ENCODE measurements around the gene SERGEF. TPM values are rescaled to one million over a fixed set of nuclear protein-coding genes. Genes with fewer than 3 reads are reported as not detected.
A peak's percentile ranks its signal among the peaks of the same experiment; 100 is the strongest.

SERGEF gene
- total and polyA plus RNA-seq, 2 experiments from 2014 or later: 18.3 to 23.2 TPM

DNA sequence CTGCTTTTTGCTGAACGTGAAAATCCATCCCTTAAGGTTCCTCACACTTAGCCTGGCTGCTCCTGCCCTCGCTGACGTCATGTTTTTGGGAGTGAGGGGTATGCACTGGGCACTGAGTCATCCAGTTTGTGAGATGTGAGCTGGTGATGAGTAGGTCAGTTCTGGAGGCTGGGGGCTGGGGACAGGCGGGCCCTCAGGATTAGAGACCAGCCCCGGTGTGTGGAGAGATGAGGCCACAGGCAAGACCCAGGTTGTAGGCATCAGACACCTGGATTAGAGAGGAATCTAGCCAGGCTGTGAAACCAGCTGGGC lies 269.1 kb downstream of the SERGEF start:
- H3K4me1 ChIP-seq (ENCODE audit: insufficient read depth): peaks cover 4% of the 10 kb centered on the region; the same call in 1 of the 2 replicates
- in situ Hi-C loops (cut with MboI): no loop called here

DNA sequence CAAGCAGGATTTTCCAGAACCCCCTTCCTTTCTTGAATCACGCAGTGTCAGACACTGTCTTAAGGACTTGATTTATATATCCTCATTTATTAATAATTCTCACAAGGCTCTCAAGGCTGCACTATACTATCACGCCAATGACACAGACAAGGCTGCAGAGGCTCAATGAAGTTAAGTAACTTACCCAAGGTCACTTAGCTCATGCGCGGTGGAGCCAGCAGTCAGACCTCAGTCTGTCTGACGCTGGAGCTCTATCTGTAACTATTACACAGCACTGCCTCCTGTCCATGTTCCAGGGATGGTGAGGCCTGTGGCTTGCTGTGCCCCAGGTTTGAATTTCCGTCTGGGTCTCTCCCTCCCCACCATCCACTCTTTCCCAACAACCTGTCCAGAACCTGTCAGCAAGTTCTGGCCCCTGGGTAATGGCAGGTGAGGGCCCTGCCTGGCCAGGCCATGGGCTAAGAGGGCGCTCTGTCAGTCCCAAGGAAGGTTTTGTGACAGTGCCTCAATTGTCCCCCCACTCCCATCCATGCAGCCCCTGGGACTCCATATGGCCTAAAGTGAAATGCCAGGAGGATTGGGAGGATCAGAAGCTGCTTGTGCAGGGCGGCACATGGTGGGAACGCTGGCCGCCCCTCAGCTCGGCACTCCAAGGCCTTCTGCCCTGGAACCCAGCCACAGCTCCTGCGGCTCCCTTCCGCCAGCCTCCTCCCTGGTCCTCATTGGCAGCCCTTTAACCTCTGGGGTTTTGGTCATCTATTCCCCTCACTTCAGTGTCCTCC lies 269.6 kb downstream of the SERGEF start:
- no peak for DNase-seq
- WGBS, 2 experiments (ENCODE audit: low coverage in 1 of 2, low lambda C conversion rate in 2 of 2, missing lambda C conversion rate in 2 of 2): 83 to 86% methylated on average over 13 of the region's 13 CpGs
- Histone ChIP-seq H3K4me3 (no peak overlapping the region), H3K79me2 (ENCODE audit: insufficient read depth) (no peaks in the 10 kb centered on the region), H3K27me3 (replicated peaks; ENCODE audit: insufficient read depth) (peaks cover 2% of the 10 kb centered on the region; the same call in 1 of the 2 replicates), H3K27ac (no peak overlapping the region), H3K9ac (no peak overlapping the region), H3K4me2 (ENCODE audit: unreplicated experiment) (no peak overlapping the region), H4K20me1 (ENCODE audit: insufficient read depth) (no peaks in the 10 kb centered on the region), H2AFZ (no peak overlapping the region), H3F3A (ENCODE audit: insufficient read depth) (no peaks in the 10 kb centered on the region), H3K36me3 (ENCODE audit: low read depth) (no peaks in the 10 kb centered on the region), H3K9me3 (ENCODE audit: low read depth) (no peaks in the 10 kb centered on the region), H3K9me2 (ENCODE audit: insufficient read depth) (no peaks in the 10 kb centered on the region), H3K4me1 (ENCODE audit: insufficient read depth) (peaks cover 4% of the 10 kb centered on the region; the same call in 1 of the 2 replicates)
- in situ Hi-C loops (cut with MboI): no loop called here
- no peak for TF ChIP-seq EZH2phosphoT487 (IDR thresholded peaks at IDR 0.05; ENCODE audit: insufficient read depth, low read depth)

More for the DNA sequence above, 269.1 kb downstream of the SERGEF start:
- Histone ChIP-seq H4K20me1 (ENCODE audit: insufficient read depth) (no peaks in the 10 kb centered on the region), H3F3A (ENCODE audit: insufficient read depth) (no peaks in the 10 kb centered on the region), H3K9me3 (ENCODE audit: low read depth) (no peaks in the 10 kb centered on the region), H3K4me2 (ENCODE audit: unreplicated experiment) (no peak overlapping the region), H2AFZ (no peak overlapping the region), H3K9ac (no peak overlapping the region), H3K4me3 (no peak overlapping the region), H3K27ac (no peak overlapping the region), H3K9me2 (ENCODE audit: insufficient read depth) (no peaks in the 10 kb centered on the region), H3K79me2 (ENCODE audit: insufficient read depth) (no peaks in the 10 kb centered on the region), H3K27me3 (replicated peaks; ENCODE audit: insufficient read depth) (no peaks in the 10 kb centered on the region), H3K36me3 (ENCODE audit: low read depth) (no peaks in the 10 kb centered on the region)
- WGBS, 2 experiments (ENCODE audit: low coverage in 1 of 2, low lambda C conversion rate in 2 of 2, missing lambda C conversion rate in 2 of 2): 54 to 67% methylated on average over 4 to 5 of the region's 5 CpGs
- peak; percentile 40 for DNase-seq
- TF ChIP-seq EZH2phosphoT487 (IDR thresholded peaks at IDR 0.05; ENCODE audit: insufficient read depth, low read depth): no peak
- TF ChIP-seq EZH2 (IDR thresholded peaks at IDR 0.05; ENCODE audit: insufficient read depth, poor library complexity, severe bottlenecking): no peak

DNA sequence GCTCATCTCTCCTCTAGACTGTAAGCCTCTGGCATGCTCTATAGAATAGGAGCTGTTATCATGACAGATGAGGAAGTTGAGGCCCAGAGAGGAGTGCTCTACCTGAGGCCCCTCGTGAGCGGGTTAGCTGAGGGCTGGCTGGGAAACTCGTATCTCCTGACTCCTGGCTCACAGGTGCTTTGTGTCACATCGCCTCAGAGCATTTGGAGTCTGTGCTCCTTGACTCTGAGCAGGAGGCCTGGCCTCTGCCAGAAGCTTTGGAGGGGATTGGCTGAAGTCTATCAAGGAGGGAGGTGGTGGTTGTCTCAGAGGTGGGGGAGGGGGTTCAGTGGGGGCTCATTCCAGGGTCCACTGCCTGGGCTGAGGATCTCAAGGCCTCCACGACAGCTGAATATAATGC lies 270.8 kb downstream of the SERGEF start:
- no peaks in the 10 kb centered on the region for H3F3A ChIP-seq (ENCODE audit: insufficient read depth)
- no peak overlapping the region for H3K9ac ChIP-seq
- no peak overlapping the region for H2AFZ ChIP-seq
- H3K9me2 ChIP-seq (ENCODE audit: insufficient read depth): no peaks in the 10 kb centered on the region
- H3K79me2 ChIP-seq (ENCODE audit: insufficient read depth): no peaks in the 10 kb centered on the region
- peaks cover 4% of the 10 kb centered on the region; the same call in 1 of the 2 replicates for H3K4me1 ChIP-seq (ENCODE audit: insufficient read depth)
- TF ChIP-seq EZH2phosphoT487 (IDR thresholded peaks at IDR 0.05; ENCODE audit: insufficient read depth, low read depth) (no peak), EZH2 (IDR thresholded peaks at IDR 0.05; ENCODE audit: insufficient read depth, poor library complexity, severe bottlenecking) (no peak)
- H3K27me3 ChIP-seq (replicated peaks; ENCODE audit: insufficient read depth): peaks cover 14% of the 10 kb centered on the region
- H3K27ac ChIP-seq: no peak overlapping the region
- no peak overlapping the region for H3K4me2 ChIP-seq (ENCODE audit: unreplicated experiment)
- H3K4me3 ChIP-seq: no peak overlapping the region
- no peaks in the 10 kb centered on the region for H3K36me3 ChIP-seq (ENCODE audit: low read depth)
- no peaks in the 10 kb centered on the region for H3K9me3 ChIP-seq (ENCODE audit: low read depth)
- DNase-seq: no peak
- H4K20me1 ChIP-seq (ENCODE audit: insufficient read depth): no peaks in the 10 kb centered on the region
- in situ Hi-C loops (cut with MboI): no loop called here
- 61 to 67% methylated on average over 5 of the region's 5 CpGs for WGBS, 2 experiments (ENCODE audit: low coverage in 1 of 2, low lambda C conversion rate in 2 of 2, missing lambda C conversion rate in 2 of 2)

DNA sequence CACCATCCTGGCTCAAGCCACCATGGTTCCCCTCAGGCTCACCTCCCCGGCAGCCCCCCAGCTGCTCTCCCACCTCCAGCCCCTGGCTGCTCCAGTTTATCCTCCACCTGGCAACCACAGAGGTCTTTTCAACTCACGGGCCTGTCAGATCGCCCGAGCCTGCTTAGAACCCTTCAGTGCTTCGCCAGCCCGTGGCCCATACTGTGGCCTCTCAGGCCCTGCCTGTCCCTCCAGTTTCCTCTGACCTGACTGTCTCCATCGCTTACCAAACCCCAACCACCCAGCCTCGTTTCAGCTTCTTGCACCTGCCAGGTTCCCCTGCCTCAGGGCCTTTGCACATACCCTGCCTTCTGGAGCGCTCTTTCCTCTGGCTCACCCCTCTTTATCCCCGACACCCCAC lies 271.4 kb downstream of the SERGEF start:
- Histone ChIP-seq H2AFZ (no peak overlapping the region), H4K20me1 (ENCODE audit: insufficient read depth) (no peaks in the 10 kb centered on the region), H3K9ac (no peak overlapping the region), H3K27ac (no peak overlapping the region), H3K79me2 (ENCODE audit: insufficient read depth) (no peaks in the 10 kb centered on the region), H3K9me3 (ENCODE audit: low read depth) (no peaks in the 10 kb centered on the region), H3K4me3 (no peak overlapping the region), H3K4me1 (ENCODE audit: insufficient read depth) (peaks cover 4% of the 10 kb centered on the region; the same call in 1 of the 2 replicates), H3K36me3 (ENCODE audit: low read depth) (no peaks in the 10 kb centered on the region), H3K4me2 (ENCODE audit: unreplicated experiment) (no peak overlapping the region), H3F3A (ENCODE audit: insufficient read depth) (no peaks in the 10 kb centered on the region), H3K27me3 (replicated peaks; ENCODE audit: insufficient read depth) (peaks cover 20% of the 10 kb centered on the region), H3K9me2 (ENCODE audit: insufficient read depth) (no peaks in the 10 kb centered on the region)
- in situ Hi-C loops (cut with MboI): no loop called here
- no peak for DNase-seq
- TF ChIP-seq EZH2phosphoT487 (IDR thresholded peaks at IDR 0.05; ENCODE audit: insufficient read depth, low read depth): no peak
- TF ChIP-seq EZH2 (IDR thresholded peaks at IDR 0.05; ENCODE audit: insufficient read depth, poor library complexity, severe bottlenecking): no peak
- WGBS, 2 experiments (ENCODE audit: low coverage in 1 of 2, low lambda C conversion rate in 2 of 2, missing lambda C conversion rate in 2 of 2): 62 to 68% methylated on average over 10 of the region's 10 CpGs
